Panc1 (cell line): ENCODE measurements around the gene TPST2. TPM values are rescaled to one million over a fixed set of nuclear protein-coding genes. Genes with fewer than 3 reads are reported as not detected.

Experiments used
- ATAC-seq: fragments of 200-7000 bp; cut with Tn5 transposase; 2 replicates; pipeline ENCODE4 v1.9.1; 2020; ENCODE audit warnings: mild to moderate bottlenecking, moderate library complexity
- BruUV-seq: library from RNA; stranded (reverse); fragments of 400-500 nt; replicated peaks from 2 replicates; lab custom pipeline; 2021; lab: Mats Ljungman, UMichigan
- CTCF ChIA-PET: fragments of 300-600 bp; sonication (Branson Sonifier 250); formaldehyde crosslinking; loops from one replicate; lab custom pipeline; 2022; ENCODE audit warnings: antibody characterized with exemption; lab: Charles Lee
- POLR2A ChIA-PET: fragments of 300-600 bp; sonication (Branson Sonifier 250); formaldehyde crosslinking; loops from one replicate; lab custom pipeline; 2022; ENCODE audit warnings: antibody characterized with exemption; lab: Charles Lee
- DNase-seq: peaks from one replicate; pipeline ENCODE4 v3.0.0-alpha.2; 2010; ENCODE audit warnings: low read depth, low spot score
- H3K27ac ChIP-seq: 2 replicates; pipeline ENCODE4 v1.5.1; 2011; ENCODE audit warnings: mild to moderate bottlenecking, low read length, inconsistent platforms
- H3K27me3 ChIP-seq: fragments of 200-500 bp; sonication (Bioruptor generic); 2 replicates; pipeline ENCODE4 v1.6.0; 2014; ENCODE audit warnings: low read length, inconsistent platforms; ENCODE audit not compliant: control insufficient read depth, insufficient read depth
- H3K36me3 ChIP-seq: fragments of 200-500 bp; sonication (Bioruptor generic); 2 replicates; pipeline ENCODE4 v1.5.1; 2014; ENCODE audit warnings: inconsistent platforms, mild to moderate bottlenecking, low read length, moderate library complexity; ENCODE audit not compliant: control insufficient read depth, insufficient read depth
- H3K4me1 ChIP-seq: 2 replicates; pipeline ENCODE4 v1.5.1; 2011; ENCODE audit warnings: inconsistent platforms, mild to moderate bottlenecking, low read length, moderate library complexity; ENCODE audit not compliant: control insufficient read depth, insufficient read depth
- H3K4me3 ChIP-seq, 2 experiments: 2 replicates each; pipeline ENCODE4 v1.5.1; 2011 to 2012; ENCODE audit warnings: low read depth in 2 of 2, low read length in 2 of 2, mild to moderate bottlenecking in 2 of 2, inconsistent platforms in 1 of 2, moderate library complexity in 1 of 2
- H3K9me3 ChIP-seq: fragments of 200-500 bp; sonication (Bioruptor generic); 2 replicates; pipeline ENCODE4 v1.5.1; 2014; ENCODE audit warnings: low read depth, mild to moderate bottlenecking, inconsistent platforms, low read length, moderate library complexity; ENCODE audit not compliant: control insufficient read depth, insufficient read depth
- POLR2AphosphoS5 ChIP-seq: IDR thresholded peaks from 2 replicates; pipeline ENCODE4 v1.6.1; 2012; ENCODE audit warnings: mild to moderate bottlenecking, low read depth, low read length, moderate library complexity
- SIN3A ChIP-seq: IDR thresholded peaks from 2 replicates; pipeline ENCODE4 v1.6.1; 2012; ENCODE audit warnings: low read depth, mild to moderate bottlenecking, low read length, moderate library complexity, borderline replicate concordance; ENCODE audit not compliant: insufficient read depth
- TCF7L2 ChIP-seq: IDR thresholded peaks from 2 replicates; pipeline ENCODE4 v1.6.1; 2011; ENCODE audit warnings: mild to moderate bottlenecking, low read depth, low read length, inconsistent platforms
- in situ Hi-C: cut with HindIII; loops from 2 replicates; pipeline ENCODE4 v1.10.0; 2016; ENCODE audit warnings: low sequenced_read_pairs, low pct_unique_long_range_greater_than_20kb
- intact Hi-C: fragments of 100-400 bp; cut with micrococcal nuclease; formaldehyde crosslinking; loops from one replicate; pipeline ENCODE4 v1.10.0; 2022; ENCODE audit not compliant: unreplicated experiment
- total RNA-seq: library from RNA; stranded (reverse); gene quantifications from one replicate; pipeline ENCODE4 v1.2.1, GENCODE V29; 2021; ENCODE audit not compliant: unreplicated experiment
- TF ChIP-seq, protein P1 (sequence below), 2 experiments: IDR thresholded peaks; 2 replicates each; pipeline ENCODE4 v1.6.1; 2011 to 2012; ENCODE audit warnings: low read depth in 2 of 2, control low read depth in 1 of 2, low read length in 1 of 2, mild to moderate bottlenecking in 1 of 2, moderate library complexity in 1 of 2; ENCODE audit not compliant: insufficient read depth in 1 of 2
- TF ChIP-seq, protein P2 (sequence below): fragments of 450-650 bp; IDR thresholded peaks from 2 replicates; pipeline ENCODE4 v1.5.1; 2017; ENCODE audit warnings: mild to moderate bottlenecking

The TPST2 gene
- total RNA-seq, 1 experiment from 2014 or later = 7.1 TPM

DNA sequence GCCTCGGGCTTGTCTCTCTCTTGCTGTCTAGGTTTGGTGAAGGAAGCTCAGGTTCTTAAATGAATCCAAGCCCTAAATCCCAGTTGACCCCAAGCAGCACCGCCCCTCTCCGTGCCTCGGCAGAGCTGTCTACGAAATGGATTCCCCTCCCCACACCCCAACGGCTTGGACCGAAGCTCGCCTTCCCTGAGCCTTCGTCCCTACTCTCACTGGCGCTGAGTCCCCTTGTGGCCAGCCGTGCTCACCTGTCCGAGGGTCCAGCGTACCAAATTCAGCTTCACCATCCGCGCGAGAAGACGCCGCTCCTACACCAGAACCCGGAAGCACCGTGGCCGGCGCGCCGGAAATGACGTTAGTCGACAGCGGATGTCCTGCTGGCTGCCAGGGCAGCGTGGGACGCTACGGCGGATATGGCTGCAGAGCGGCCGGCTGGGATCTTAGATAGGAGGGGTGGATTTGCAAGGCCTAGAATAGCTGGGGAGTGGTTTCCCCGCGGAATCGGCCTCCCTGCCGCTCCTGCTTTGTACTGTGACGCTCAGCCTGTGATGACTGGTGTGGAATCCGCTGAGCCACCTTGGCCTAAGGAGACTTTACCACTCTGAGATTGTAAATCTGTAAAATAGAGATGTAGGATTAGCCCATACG, 77.7 kb downstream of the TPST2 start, which contains the start of gene TFIP11:
TSS of gene TFIP11 (minus strand) at position 325 of the 645 bp plus-strand sequence. CDS start 2,201 bp downstream, outside the sequence.
- TF ChIP-seq TCF7L2 = no peak
- TF ChIP-seq, protein P1, sequence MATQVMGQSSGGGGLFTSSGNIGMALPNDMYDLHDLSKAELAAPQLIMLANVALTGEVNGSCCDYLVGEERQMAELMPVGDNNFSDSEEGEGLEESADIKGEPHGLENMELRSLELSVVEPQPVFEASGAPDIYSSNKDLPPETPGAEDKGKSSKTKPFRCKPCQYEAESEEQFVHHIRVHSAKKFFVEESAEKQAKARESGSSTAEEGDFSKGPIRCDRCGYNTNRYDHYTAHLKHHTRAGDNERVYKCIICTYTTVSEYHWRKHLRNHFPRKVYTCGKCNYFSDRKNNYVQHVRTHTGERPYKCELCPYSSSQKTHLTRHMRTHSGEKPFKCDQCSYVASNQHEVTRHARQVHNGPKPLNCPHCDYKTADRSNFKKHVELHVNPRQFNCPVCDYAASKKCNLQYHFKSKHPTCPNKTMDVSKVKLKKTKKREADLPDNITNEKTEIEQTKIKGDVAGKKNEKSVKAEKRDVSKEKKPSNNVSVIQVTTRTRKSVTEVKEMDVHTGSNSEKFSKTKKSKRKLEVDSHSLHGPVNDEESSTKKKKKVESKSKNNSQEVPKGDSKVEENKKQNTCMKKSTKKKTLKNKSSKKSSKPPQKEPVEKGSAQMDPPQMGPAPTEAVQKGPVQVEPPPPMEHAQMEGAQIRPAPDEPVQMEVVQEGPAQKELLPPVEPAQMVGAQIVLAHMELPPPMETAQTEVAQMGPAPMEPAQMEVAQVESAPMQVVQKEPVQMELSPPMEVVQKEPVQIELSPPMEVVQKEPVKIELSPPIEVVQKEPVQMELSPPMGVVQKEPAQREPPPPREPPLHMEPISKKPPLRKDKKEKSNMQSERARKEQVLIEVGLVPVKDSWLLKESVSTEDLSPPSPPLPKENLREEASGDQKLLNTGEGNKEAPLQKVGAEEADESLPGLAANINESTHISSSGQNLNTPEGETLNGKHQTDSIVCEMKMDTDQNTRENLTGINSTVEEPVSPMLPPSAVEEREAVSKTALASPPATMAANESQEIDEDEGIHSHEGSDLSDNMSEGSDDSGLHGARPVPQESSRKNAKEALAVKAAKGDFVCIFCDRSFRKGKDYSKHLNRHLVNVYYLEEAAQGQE (IDR thresholded peaks at IDR 0.05; ENCODE audit: insufficient read depth in 1 of 2, low read depth in 2 of 2, low read length in 1 of 2) = 0 out of 4 replicates have a peak, but pooled peaks of 1 of the 2 experiments have one; percentile 24
- TF ChIP-seq, protein P2, sequence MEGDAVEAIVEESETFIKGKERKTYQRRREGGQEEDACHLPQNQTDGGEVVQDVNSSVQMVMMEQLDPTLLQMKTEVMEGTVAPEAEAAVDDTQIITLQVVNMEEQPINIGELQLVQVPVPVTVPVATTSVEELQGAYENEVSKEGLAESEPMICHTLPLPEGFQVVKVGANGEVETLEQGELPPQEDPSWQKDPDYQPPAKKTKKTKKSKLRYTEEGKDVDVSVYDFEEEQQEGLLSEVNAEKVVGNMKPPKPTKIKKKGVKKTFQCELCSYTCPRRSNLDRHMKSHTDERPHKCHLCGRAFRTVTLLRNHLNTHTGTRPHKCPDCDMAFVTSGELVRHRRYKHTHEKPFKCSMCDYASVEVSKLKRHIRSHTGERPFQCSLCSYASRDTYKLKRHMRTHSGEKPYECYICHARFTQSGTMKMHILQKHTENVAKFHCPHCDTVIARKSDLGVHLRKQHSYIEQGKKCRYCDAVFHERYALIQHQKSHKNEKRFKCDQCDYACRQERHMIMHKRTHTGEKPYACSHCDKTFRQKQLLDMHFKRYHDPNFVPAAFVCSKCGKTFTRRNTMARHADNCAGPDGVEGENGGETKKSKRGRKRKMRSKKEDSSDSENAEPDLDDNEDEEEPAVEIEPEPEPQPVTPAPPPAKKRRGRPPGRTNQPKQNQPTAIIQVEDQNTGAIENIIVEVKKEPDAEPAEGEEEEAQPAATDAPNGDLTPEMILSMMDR = no peak
- peak; percentile 84 for TF ChIP-seq POLR2AphosphoS5
- TF ChIP-seq SIN3A = 0 out of 2 replicates have a peak, but pooled peaks have one; percentile 71
- Histone ChIP-seq H3K27ac (peak within 1 kb of the TSS; percentile 89), H3K36me3 (peaks cover 8% of the 10 kb centered on the region), H3K9me3 (no peaks in the 10 kb centered on the region), H3K4me1 (peaks cover 11% of the 10 kb centered on the region; the same call in 1 of the 2 replicates), H3K27me3 (no peaks in the 10 kb centered on the region), H3K4me3 (peak within 1 kb of the TSS; percentile 76 to 86)
- ChIA-PET CTCF (no interaction called here), POLR2A (no interaction called here)
- BruUV-seq = no TSS peak
- DNase-seq (peak; percentile 27), ATAC-seq (peak; percentile 100)
- intact Hi-C loops (no loop called here), in situ Hi-C loops (no loop called here)

DNA sequence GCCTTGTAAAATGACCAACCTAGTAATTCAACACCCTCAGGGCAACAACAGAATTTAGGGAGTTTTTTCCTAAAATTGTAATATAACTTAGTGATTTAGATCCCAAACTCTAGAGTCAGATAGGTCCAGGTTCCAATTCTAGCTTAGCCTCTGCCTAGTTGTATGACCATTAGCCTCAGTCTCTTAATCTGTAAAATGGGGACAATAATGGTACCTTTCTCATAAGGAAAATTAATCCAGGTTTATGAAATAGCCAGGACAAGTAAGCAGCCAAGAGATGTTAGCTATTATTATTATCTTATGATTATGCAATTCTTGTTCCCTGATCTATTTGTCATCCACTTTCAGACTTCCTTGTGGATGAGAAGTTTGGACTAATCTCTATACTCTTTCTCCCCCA, 81.8 kb downstream of the TPST2 start:
- H3K9me3 ChIP-seq = no peaks in the 10 kb centered on the region
- TF ChIP-seq SIN3A (no peak), POLR2AphosphoS5 (no peak), TCF7L2 (no peak)
- TF ChIP-seq, protein P1 (IDR thresholded peaks at IDR 0.05; ENCODE audit: insufficient read depth in 1 of 2, low read depth in 2 of 2, low read length in 1 of 2) = no peak
- TF ChIP-seq, protein P2 = no peak
- H3K27ac ChIP-seq = no peak overlapping the region
- peaks cover 8% of the 10 kb centered on the region for H3K36me3 ChIP-seq
- CTCF ChIA-PET = no interaction called here
- no peaks in the 10 kb centered on the region for H3K27me3 ChIP-seq
- ATAC-seq (no peak), DNase-seq (no peak)
- POLR2A ChIA-PET = no interaction called here
- in situ Hi-C loops = no loop called here
- no TSS peak for BruUV-seq
- H3K4me3 ChIP-seq = no peak overlapping the region
- intact Hi-C loops = no loop called here
- peaks cover 5% of the 10 kb centered on the region; the same call in 1 of the 2 replicates for H3K4me1 ChIP-seq
